Measurements from ENCODE around the gene FNDC3B. TPM values are rescaled to one million over a fixed set of nuclear protein-coding genes. Genes with fewer than 3 reads are reported as not detected.

Gene FNDC3B
- polyA plus RNA-seq, 1 donor = 25.9 TPM

DNA sequence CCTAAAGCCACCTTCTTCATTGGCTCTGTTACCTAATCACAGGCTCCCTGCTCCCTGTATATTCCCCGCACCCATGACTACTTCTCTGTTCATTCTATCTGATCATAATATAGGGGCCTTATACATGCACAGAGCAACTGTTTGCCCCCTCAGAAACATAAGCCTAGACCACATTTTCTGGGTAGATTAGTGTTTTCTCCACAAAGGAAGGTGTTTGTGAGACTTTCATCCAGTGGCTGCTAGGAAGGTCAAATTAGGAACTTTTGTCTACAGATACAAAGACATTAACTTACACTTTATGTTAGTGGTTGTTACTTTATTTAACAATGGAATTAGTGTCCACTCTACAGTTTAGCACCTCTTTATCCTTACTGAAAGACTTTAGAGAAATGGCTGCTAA is 234.0 kb downstream of the FNDC3B start:
- Histone ChIP-seq H3K27me3 (ENCODE audit: control insufficient read depth, insufficient read depth, low read length) (no peaks in the 10 kb centered on the region), H3K4me1 (ENCODE audit: control insufficient read depth, insufficient read depth, low read length) (no peaks in the 10 kb centered on the region), H3K4me3 (ENCODE audit: low read length) (no peak overlapping the region), H3K9me3 (ENCODE audit: control insufficient read depth, low read depth, low read length) (no peaks in the 10 kb centered on the region), H3K27ac (ENCODE audit: low read length) (no peak overlapping the region), H3K36me3 (ENCODE audit: control insufficient read depth, insufficient read depth, low read length) (peaks cover 12% of the 10 kb centered on the region)
- no CpG with 5 or more reads among the region's 1 CpG for WGBS (ENCODE audit: insufficient coverage, low lambda C conversion rate)
- DNase-seq = no peak

DNA sequence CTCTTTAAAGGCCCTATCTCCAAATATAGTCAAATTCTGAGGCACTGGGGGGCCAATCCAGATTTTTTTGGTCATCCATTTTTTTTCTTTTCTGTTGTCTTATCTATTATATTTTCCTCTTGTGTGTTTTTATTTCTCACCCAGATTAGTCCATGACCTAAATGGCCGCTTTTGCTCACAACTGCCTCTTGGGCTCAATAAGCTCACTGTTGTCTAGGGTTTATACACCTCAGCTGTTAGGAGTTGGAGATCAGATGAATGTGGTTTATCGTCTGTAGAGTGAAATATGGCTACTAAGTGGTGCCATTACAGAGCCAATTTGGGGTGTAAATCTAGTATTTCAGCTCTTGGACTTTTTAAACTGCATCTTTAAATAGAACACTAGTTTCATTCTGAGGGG is 235.5 kb downstream of the FNDC3B start:
- Histone ChIP-seq H3K27me3 (ENCODE audit: control insufficient read depth, insufficient read depth, low read length) (no peaks in the 10 kb centered on the region), H3K4me3 (ENCODE audit: low read length) (no peak overlapping the region), H3K36me3 (ENCODE audit: control insufficient read depth, insufficient read depth, low read length) (peaks cover 14% of the 10 kb centered on the region), H3K4me1 (ENCODE audit: control insufficient read depth, insufficient read depth, low read length) (no peaks in the 10 kb centered on the region), H3K27ac (ENCODE audit: low read length) (no peak overlapping the region), H3K9me3 (ENCODE audit: control insufficient read depth, low read depth, low read length) (no peaks in the 10 kb centered on the region)
- no CpG with 5 or more reads among the region's 2 CpGs for WGBS (ENCODE audit: insufficient coverage, low lambda C conversion rate)
- no peak for DNase-seq

- Histone ChIP-seq H3K36me3 (ENCODE audit: control insufficient read depth, insufficient read depth, low read length) (peaks cover 9% of the 10 kb centered on the region), H3K27me3 (ENCODE audit: control insufficient read depth, insufficient read depth, low read length) (no peaks in the 10 kb centered on the region), H3K9me3 (ENCODE audit: control insufficient read depth, low read depth, low read length) (no peaks in the 10 kb centered on the region), H3K27ac (ENCODE audit: low read length) (no peak overlapping the region), H3K4me1 (ENCODE audit: control insufficient read depth, insufficient read depth, low read length) (no peaks in the 10 kb centered on the region), H3K4me3 (ENCODE audit: low read length) (no peak overlapping the region)
- no peak for DNase-seq
- 100% methylated on average over 1 of the region's 1 CpG for WGBS (ENCODE audit: insufficient coverage, low lambda C conversion rate)
These were observed 236.2 kb downstream of the FNDC3B start for GRCh38 chr3:172275586-172275985.

- H3K9me3 ChIP-seq (ENCODE audit: control insufficient read depth, low read depth, low read length) = no peaks in the 10 kb centered on the region
- no peak overlapping the region for H3K27ac ChIP-seq (ENCODE audit: low read length)
- no peak overlapping the region for H3K4me3 ChIP-seq (ENCODE audit: low read length)
- H3K27me3 ChIP-seq (ENCODE audit: control insufficient read depth, insufficient read depth, low read length) = no peaks in the 10 kb centered on the region
- H3K36me3 ChIP-seq (ENCODE audit: control insufficient read depth, insufficient read depth, low read length) = peaks cover 9% of the 10 kb centered on the region
- DNase-seq = no peak
- H3K4me1 ChIP-seq (ENCODE audit: control insufficient read depth, insufficient read depth, low read length) = no peaks in the 10 kb centered on the region
These were observed 236.7 kb downstream of the FNDC3B start for GRCh38 chr3:172276103-172276502.

- H3K4me3 ChIP-seq (ENCODE audit: low read length) = no peak overlapping the region
- no peak overlapping the region for H3K27ac ChIP-seq (ENCODE audit: low read length)
- no peak for DNase-seq
- no peaks in the 10 kb centered on the region for H3K27me3 ChIP-seq (ENCODE audit: control insufficient read depth, insufficient read depth, low read length)
- H3K36me3 ChIP-seq (ENCODE audit: control insufficient read depth, insufficient read depth, low read length) = peaks cover 6% of the 10 kb centered on the region
- WGBS (ENCODE audit: insufficient coverage, low lambda C conversion rate) = 100% methylated on average over 2 of the region's 5 CpGs
- no peaks in the 10 kb centered on the region for H3K4me1 ChIP-seq (ENCODE audit: control insufficient read depth, insufficient read depth, low read length)
- H3K9me3 ChIP-seq (ENCODE audit: control insufficient read depth, low read depth, low read length) = no peaks in the 10 kb centered on the region
These were observed 237.8 kb downstream of the FNDC3B start for GRCh38 chr3:172277151-172277652.

- Histone ChIP-seq H3K9me3 (ENCODE audit: control insufficient read depth, low read depth, low read length) (no peaks in the 10 kb centered on the region), H3K27me3 (ENCODE audit: control insufficient read depth, insufficient read depth, low read length) (no peaks in the 10 kb centered on the region), H3K27ac (ENCODE audit: low read length) (no peak overlapping the region), H3K4me3 (ENCODE audit: low read length) (no peak overlapping the region), H3K36me3 (ENCODE audit: control insufficient read depth, insufficient read depth, low read length) (peaks cover 14% of the 10 kb centered on the region), H3K4me1 (ENCODE audit: control insufficient read depth, insufficient read depth, low read length) (no peaks in the 10 kb centered on the region)
- WGBS (ENCODE audit: insufficient coverage, low lambda C conversion rate) = no CpG with 5 or more reads among the region's 5 CpGs
- no peak for DNase-seq
These were observed 239.8 kb downstream of the FNDC3B start for GRCh38 chr3:172279191-172279640.

DNA sequence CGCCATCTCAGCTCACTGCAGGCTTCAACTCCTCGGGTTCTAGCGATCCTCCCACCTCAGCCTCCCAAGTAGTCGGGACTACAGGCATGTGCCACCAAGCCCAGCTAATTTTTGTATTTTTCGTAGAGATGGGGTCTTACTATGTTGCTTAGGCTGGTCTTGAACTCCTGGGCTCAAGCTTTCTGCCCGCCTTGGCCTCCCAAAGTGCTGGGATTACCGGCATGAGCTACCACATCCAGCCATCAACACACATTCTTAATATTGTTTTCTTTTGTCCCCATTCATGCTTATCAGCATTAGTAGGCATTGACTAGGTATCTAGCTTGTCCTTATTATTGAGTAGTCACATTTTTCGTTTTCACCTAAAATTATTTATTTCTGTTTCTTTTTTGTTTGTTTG is 240.6 kb downstream of the FNDC3B start:
- no peaks in the 10 kb centered on the region for H3K27me3 ChIP-seq (ENCODE audit: control insufficient read depth, insufficient read depth, low read length)
- peak overlapping the region; percentile 14 for H3K27ac ChIP-seq (ENCODE audit: low read length)
- no peak overlapping the region for H3K4me3 ChIP-seq (ENCODE audit: low read length)
- no peaks in the 10 kb centered on the region for H3K9me3 ChIP-seq (ENCODE audit: control insufficient read depth, low read depth, low read length)
- WGBS (ENCODE audit: insufficient coverage, low lambda C conversion rate) = 57% methylated on average over 1 of the region's 8 CpGs
- DNase-seq = no peak
- no peaks in the 10 kb centered on the region for H3K4me1 ChIP-seq (ENCODE audit: control insufficient read depth, insufficient read depth, low read length)
- H3K36me3 ChIP-seq (ENCODE audit: control insufficient read depth, insufficient read depth, low read length) = peaks cover 10% of the 10 kb centered on the region

GRCh38 chr3:172280406-172281051 is 241.2 kb downstream of the FNDC3B start:
- peak overlapping the region; percentile 14 for H3K27ac ChIP-seq (ENCODE audit: low read length)
- no peaks in the 10 kb centered on the region for H3K9me3 ChIP-seq (ENCODE audit: control insufficient read depth, low read depth, low read length)
- peak; percentile 37 to 57 for DNase-seq
- H3K4me1 ChIP-seq (ENCODE audit: control insufficient read depth, insufficient read depth, low read length) = no peaks in the 10 kb centered on the region
- no peak overlapping the region for H3K4me3 ChIP-seq (ENCODE audit: low read length)
- no CpG with 5 or more reads among the region's 1 CpG for WGBS (ENCODE audit: insufficient coverage, low lambda C conversion rate)
- no peaks in the 10 kb centered on the region for H3K27me3 ChIP-seq (ENCODE audit: control insufficient read depth, insufficient read depth, low read length)
- peaks cover 12% of the 10 kb centered on the region for H3K36me3 ChIP-seq (ENCODE audit: control insufficient read depth, insufficient read depth, low read length)

DNA sequence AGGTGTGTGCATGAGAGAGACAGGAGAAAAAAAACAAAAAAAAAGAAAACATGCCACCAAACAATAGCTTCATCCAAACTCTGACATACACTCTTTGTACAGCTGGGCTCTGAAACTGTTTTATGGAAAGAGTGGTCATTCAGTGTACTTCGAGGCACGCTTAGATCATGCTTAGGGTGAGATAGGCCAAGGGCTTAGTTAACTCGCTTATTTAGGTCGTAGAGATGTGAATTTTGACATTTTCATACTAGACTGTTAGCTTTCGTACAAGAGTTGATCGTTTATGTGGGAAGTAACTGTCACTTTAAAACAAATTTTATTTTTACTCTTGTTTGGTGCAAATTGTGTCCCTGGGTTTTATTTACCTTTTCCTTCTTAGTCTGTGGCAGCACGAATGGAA is 242.5 kb downstream of the FNDC3B start:
- WGBS (ENCODE audit: insufficient coverage, low lambda C conversion rate) = 87% methylated on average over 3 of the region's 7 CpGs

GRCh38 chr3:172282850-172283249 is 243.5 kb downstream of the FNDC3B start:
- H3K36me3 ChIP-seq (ENCODE audit: control insufficient read depth, insufficient read depth, low read length) = peaks cover 26% of the 10 kb centered on the region
- no peak for DNase-seq
- no peaks in the 10 kb centered on the region for H3K27me3 ChIP-seq (ENCODE audit: control insufficient read depth, insufficient read depth, low read length)
- H3K27ac ChIP-seq (ENCODE audit: low read length) = no peak overlapping the region
- H3K9me3 ChIP-seq (ENCODE audit: control insufficient read depth, low read depth, low read length) = no peaks in the 10 kb centered on the region
- H3K4me3 ChIP-seq (ENCODE audit: low read length) = no peak overlapping the region
- no CpG with 5 or more reads among the region's 3 CpGs for WGBS (ENCODE audit: insufficient coverage, low lambda C conversion rate)
- H3K4me1 ChIP-seq (ENCODE audit: control insufficient read depth, insufficient read depth, low read length) = peaks cover 8% of the 10 kb centered on the region

More for the DNA sequence above, 242.5 kb downstream of the FNDC3B start:
- Histone ChIP-seq H3K27ac (ENCODE audit: low read length) (no peak overlapping the region), H3K4me1 (ENCODE audit: control insufficient read depth, insufficient read depth, low read length) (no peaks in the 10 kb centered on the region), H3K36me3 (ENCODE audit: control insufficient read depth, insufficient read depth, low read length) (peaks cover 22% of the 10 kb centered on the region), H3K4me3 (ENCODE audit: low read length) (no peak overlapping the region), H3K9me3 (ENCODE audit: control insufficient read depth, low read depth, low read length) (no peaks in the 10 kb centered on the region), H3K27me3 (ENCODE audit: control insufficient read depth, insufficient read depth, low read length) (no peaks in the 10 kb centered on the region)
- no peak for DNase-seq

- no peak overlapping the region for H3K27ac ChIP-seq (ENCODE audit: low read length)
- no peak overlapping the region for H3K4me3 ChIP-seq (ENCODE audit: low read length)
- peaks cover 28% of the 10 kb centered on the region for H3K36me3 ChIP-seq (ENCODE audit: control insufficient read depth, insufficient read depth, low read length)
- DNase-seq = no peak
- no peaks in the 10 kb centered on the region for H3K27me3 ChIP-seq (ENCODE audit: control insufficient read depth, insufficient read depth, low read length)
- no peaks in the 10 kb centered on the region for H3K9me3 ChIP-seq (ENCODE audit: control insufficient read depth, low read depth, low read length)
- peaks cover 14% of the 10 kb centered on the region for H3K4me1 ChIP-seq (ENCODE audit: control insufficient read depth, insufficient read depth, low read length)
- 100% methylated on average over 1 of the region's 5 CpGs for WGBS (ENCODE audit: insufficient coverage, low lambda C conversion rate)
These were observed 244.5 kb downstream of the FNDC3B start for GRCh38 chr3:172283841-172284357.
